Activated naive CD8-positive, alpha-beta T cell treated with anti-CD3 and anti-CD28 coated beads, Interleukin-2, amount 10 ng/mL, durations not matched to agents 7 days and 5 days (primary cell): ENCODE data around the gene TRIM39. TPM values are rescaled to one million over a fixed set of nuclear protein-coding genes. Genes with fewer than 3 reads are reported as not detected.
A peak's percentile ranks its signal among the peaks of the same experiment; 100 is the strongest.

Experiments used
- ATAC-seq: fragments of 150-1000 bp; cut with Tn5 transposase; one replicate; pipeline ENCODE4 v1.10.0; 2021; ENCODE audit warnings: low read depth, moderate library complexity
- POLR2A ChIA-PET: fragments of 350-600 bp; sonication (Branson Sonifier 250); formaldehyde crosslinking; loops from one replicate; lab custom pipeline; 2021; ENCODE audit warnings: antibody characterized with exemption; lab: Charles Lee
- DNase-seq: peaks from one replicate; pipeline ENCODE4 v3.0.0; 2021
- H3K27ac Mint-ChIP-seq: one replicate; pipeline ENCODE4 v1.8.0; 2022; ENCODE audit warnings: mild to moderate bottlenecking, mixed read lengths
- H3K27me3 Mint-ChIP-seq: one replicate; pipeline ENCODE4 v1.8.0; 2022; ENCODE audit warnings: mild to moderate bottlenecking, moderate library complexity, mixed read lengths
- H3K36me3 Mint-ChIP-seq: one replicate; pipeline ENCODE4 v1.8.0; 2021; ENCODE audit warnings: mild to moderate bottlenecking, mixed read lengths
- H3K4me1 Mint-ChIP-seq: one replicate; pipeline ENCODE4 v1.8.0; 2021; ENCODE audit warnings: mixed read lengths
- H3K4me3 Mint-ChIP-seq: one replicate; pipeline ENCODE4 v1.8.0; 2022; ENCODE audit warnings: mild to moderate bottlenecking, moderate library complexity, mixed read lengths
- H3K9me3 Mint-ChIP-seq: one replicate; pipeline ENCODE4 v1.8.0; 2021; ENCODE audit warnings: mixed read lengths
- total RNA-seq, 2 experiments: library from RNA; stranded (reverse); gene quantifications; one replicate each; pipeline ENCODE4 v1.2.3, GENCODE V29; 2021

Gene TRIM39
- total RNA-seq, 2 experiments from 2014 or later: 24.1 to 24.2 TPM

DNA sequence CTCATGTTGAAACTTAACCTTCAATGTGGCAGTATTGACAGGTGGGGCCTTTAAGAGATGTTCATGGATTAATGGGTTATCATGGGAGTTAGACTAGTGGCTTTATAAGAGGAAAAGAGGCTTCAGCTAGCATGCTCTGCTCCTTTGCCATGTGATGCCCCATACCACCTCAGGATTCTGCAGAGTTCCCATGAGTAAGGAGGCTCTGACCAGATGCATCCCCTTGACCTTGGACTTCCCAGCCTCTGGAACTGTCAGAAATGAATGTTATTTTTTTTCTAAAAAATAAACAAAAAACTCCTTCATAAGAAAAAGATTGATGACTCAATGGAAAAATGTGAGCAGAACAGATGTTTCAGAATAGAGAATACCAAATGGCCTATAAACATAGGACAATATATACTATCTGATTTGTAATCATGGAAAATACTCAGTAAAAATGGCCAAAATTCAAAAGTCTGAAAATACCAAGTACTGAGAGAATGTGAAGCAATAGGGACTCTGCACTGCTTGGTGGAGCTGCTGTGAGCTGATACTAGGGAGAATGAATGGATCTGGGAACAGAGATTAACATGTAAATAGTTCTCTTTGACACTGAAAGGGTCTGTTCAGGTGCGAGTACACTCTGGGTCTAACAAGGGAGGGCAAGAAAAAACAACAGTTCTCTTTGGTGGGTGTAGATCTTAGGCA is 7.4 kb upstream of the TRIM39 start:
- DNase-seq (no peak), ATAC-seq (no peak)
- no peak overlapping the region for H3K27ac Mint-ChIP-seq
- peaks cover 47% of the 10 kb centered on the region for H3K36me3 Mint-ChIP-seq
- no peaks in the 10 kb centered on the region for H3K9me3 Mint-ChIP-seq
- POLR2A ChIA-PET: no interaction called here
- H3K4me1 Mint-ChIP-seq: peaks cover 50% of the 10 kb centered on the region
- H3K4me3 Mint-ChIP-seq: no peak overlapping the region
- H3K27me3 Mint-ChIP-seq: no peaks in the 10 kb centered on the region

DNA sequence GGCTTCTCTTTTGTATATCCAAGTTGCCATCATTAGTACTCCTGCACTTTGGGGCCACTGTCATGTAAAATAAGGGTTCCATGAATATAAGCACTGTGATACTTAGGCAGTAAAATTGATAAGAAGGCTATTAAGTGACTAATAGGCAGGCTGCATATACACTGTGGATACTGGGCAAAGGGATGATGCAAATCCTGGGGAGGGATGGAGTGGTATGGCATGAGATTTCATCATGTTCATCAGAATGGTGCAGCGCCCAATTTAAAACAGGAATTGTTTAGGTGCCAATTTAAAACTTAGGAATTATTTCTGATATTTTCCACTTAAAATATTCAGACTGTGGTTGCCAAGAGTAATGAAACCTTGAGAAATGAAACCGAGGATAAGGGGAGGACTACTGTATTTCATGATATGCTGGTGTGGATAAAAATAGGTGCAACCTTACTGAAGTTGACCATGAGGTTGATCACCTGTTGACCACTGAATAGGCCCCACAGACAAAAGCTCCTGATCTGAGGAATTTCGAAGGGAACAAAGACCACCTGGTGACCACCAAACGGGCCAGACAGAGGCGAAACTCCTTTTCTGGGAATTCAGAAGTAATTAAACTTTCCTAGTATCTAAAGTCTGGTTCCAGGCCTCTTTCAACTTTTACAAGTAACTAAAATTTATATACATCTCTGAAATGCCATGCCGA is 4.9 kb upstream of the TRIM39 start:
- ATAC-seq (no peak), DNase-seq (no peak)
- H3K4me3 Mint-ChIP-seq: no peak overlapping the region
- H3K27ac Mint-ChIP-seq: no peak overlapping the region
- H3K27me3 Mint-ChIP-seq: no peaks in the 10 kb centered on the region
- POLR2A ChIA-PET: no interaction called here
- H3K9me3 Mint-ChIP-seq: no peaks in the 10 kb centered on the region
- peaks cover 59% of the 10 kb centered on the region for H3K4me1 Mint-ChIP-seq
- H3K36me3 Mint-ChIP-seq: peaks cover 36% of the 10 kb centered on the region

DNA sequence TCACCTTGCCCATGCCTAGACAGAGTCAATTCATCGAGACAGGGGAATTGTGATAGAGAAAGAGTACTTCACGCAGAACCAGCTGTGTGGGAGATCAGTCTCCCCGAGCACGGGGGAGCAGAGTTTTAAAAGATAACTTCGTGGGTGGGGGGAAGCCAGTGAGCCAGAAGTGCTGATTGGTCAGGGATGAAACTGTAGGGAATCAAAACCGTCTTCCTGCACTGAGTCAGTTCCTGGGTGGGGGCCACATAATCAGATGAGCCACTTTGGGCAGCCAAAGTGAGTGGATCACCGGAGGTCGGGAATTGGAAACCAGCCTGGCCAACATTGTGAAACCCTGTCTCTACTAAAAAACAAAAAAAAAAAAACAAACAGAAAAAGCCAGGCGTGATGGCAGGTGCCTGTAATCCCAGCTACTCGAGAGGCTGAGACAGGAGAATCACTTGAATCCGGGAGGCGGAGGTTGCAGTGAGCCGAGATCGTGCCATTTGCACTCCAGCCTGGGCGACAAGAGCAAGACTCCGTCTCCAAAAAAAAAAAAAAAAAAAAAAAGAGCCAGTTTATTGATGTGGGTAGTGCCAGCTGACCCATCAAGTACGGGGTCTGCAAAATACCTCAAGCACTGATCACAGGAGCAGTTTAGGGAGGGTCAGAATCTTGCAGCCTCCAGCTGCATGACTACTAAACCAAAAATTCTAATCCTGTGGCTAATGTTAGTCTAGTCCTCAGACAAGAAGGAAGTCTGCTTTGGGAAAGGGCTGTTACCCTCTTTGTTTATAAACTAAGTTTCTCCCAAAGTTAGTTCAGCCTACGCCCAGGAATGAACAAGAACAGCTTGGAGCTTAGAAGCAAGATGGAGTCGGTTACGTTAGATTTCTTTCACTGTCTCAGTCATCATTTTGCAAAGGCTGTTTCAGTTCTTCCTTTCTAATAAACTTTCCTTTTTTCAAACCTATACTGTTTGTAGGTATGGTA is 3.9 kb upstream of the TRIM39 start:
- Mint-ChIP-seq H3K9me3 (no peaks in the 10 kb centered on the region), H3K4me3 (peak overlapping the region; percentile 49), H3K36me3 (peaks cover 29% of the 10 kb centered on the region), H3K27me3 (no peaks in the 10 kb centered on the region), H3K27ac (peak overlapping the region; percentile 0), H3K4me1 (peaks cover 60% of the 10 kb centered on the region)
- POLR2A ChIA-PET: interaction anchor here (0.7 kb wide), 1 partner anchor 9 kb away, joined by 7 read pairs; no protein-coding TSS in a partner anchor
- ATAC-seq (no peak), DNase-seq (no peak)

DNA sequence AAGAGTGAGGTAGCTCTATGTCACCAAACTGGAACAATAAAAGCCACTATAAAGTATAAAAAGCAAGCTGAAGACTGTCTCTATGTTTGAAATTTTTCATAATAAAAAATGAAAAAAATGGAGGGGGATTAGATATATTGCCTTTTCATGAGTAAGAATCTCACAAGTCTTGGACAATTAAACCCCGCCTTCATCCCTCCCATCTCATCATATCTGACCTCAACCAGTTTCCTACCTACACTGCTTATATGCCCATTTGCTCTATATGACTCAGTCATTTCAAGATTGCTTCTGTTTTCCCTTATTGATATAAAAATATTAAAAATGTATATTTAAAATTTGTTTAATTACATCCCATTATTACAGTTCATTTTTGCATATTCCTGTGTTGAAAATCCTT is 2.9 kb upstream of the TRIM39 start:
- H3K9me3 Mint-ChIP-seq: no peaks in the 10 kb centered on the region
- DNase-seq (no peak), ATAC-seq (no peak)
- POLR2A ChIA-PET: no interaction called here
- H3K27ac Mint-ChIP-seq: no peak overlapping the region
- H3K27me3 Mint-ChIP-seq: no peaks in the 10 kb centered on the region
- H3K4me3 Mint-ChIP-seq: no peak overlapping the region
- H3K36me3 Mint-ChIP-seq: peaks cover 22% of the 10 kb centered on the region
- peaks cover 59% of the 10 kb centered on the region for H3K4me1 Mint-ChIP-seq

DNA sequence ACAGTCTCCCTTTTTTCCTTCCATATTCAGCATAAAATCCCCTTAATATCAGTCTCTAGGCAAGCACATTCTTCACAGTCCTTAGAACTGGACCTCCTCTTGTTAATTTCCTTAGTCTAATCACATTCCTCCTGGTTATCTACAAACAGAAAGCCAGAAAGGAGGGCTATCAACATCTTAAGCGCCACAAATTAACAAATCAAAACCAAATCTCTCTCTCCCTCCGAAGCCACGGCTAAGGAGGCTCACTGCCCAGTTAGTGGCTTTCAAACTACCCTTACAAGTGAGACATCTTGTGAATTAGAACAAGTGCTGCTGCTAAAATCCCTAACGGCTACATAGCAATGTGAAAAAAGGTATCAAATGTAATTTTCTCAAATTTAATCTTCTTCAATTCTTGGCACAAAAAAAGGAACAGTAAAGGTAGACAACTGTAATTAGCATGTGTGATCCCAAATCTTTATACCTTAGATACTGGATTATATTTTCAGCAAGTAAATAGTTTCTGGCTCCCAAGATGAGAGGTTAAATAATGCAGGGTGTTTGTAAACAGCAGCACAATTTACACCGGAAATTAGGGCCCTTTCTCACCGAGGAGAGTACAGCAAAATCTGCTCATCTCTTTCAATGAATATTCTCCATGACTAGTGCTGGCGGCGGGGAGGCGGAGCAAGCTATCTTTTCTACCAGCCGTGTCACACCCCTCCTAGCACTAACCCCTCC is 1.4 kb upstream of the TRIM39 start:
- Mint-ChIP-seq H3K4me3 (peak overlapping the region; percentile 94), H3K4me1 (peaks cover 52% of the 10 kb centered on the region), H3K36me3 (peaks cover 20% of the 10 kb centered on the region), H3K27me3 (no peaks in the 10 kb centered on the region), H3K9me3 (no peaks in the 10 kb centered on the region), H3K27ac (peak overlapping the region; percentile 97)
- DNase-seq: no peak
- POLR2A ChIA-PET: interaction anchor here (0.6 to 2.7 kb wide), 8 partner anchors 8 to 392 kb away, joined by 3 to 33 read pairs (median 6); partner anchors contain the start of genes MDC1, PPP1R11, RPP21 and TRIM26
- peak; percentile 65 for ATAC-seq

DNA sequence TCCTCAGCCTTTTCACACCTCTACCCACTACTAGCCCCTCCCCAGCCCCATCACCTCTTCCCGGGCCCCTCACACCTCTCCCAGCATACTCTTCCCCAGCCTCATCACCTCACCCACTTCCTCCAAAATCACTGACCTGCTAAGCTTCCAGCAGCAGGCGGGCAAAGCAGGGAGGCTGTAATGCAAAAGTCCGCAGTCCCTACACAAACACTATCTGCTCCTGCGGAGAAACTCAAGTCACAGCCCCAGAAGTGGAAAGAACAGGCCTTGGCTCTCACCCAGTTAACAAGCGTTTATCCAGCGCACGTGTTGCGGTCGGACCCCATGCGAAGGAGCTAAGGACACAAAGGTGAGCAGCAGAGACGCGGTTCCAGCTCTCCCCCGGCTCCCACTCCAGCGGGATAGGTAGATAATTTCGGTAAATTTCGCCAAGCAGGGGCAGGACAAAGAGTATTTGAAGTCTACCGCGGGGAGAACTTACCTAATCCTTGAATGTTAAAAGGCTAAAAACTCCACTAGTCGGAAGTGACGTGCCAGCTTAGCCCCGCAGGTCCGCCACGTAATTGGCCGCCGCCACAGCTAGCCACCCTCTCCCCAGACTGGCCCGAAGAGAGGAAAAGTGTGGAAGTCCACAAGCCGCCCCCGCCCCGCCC is 728 bp upstream of the TRIM39 start:
- ATAC-seq: peak; percentile 55

DNA sequence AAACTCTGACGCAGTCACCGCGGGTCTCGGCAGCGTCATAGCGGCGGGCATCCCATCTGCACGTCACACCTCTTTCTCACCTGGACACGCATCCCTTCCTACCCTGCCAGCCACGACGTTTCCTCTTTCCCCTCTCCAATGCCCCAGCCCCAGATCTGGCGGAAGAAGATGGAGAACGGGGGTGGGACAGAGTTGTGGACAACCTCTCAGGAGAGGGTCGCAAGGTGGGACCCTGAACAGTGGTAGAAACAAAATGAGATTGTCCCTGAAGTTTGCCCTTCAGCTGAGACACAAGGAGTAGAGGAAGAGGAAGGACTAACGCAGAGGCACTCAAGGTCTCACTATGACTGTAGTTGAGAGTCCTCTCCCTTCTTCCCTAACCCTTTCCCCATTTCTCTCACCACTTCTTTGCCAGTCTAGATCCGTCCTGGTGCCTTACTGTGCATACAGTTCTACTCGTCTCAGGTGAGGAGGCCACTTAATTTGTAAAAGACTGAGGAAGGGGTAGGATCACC is 562 bp downstream of the TRIM39 start:
- H3K9me3 Mint-ChIP-seq: no peaks in the 10 kb centered on the region
- H3K27me3 Mint-ChIP-seq: no peaks in the 10 kb centered on the region
- no peak for ATAC-seq
- peaks cover 16% of the 10 kb centered on the region for H3K36me3 Mint-ChIP-seq
- H3K27ac Mint-ChIP-seq: peak overlapping the region; percentile 98
- peaks cover 45% of the 10 kb centered on the region for H3K4me1 Mint-ChIP-seq
- DNase-seq: no peak
- POLR2A ChIA-PET: interaction anchor here (0.8 to 2.7 kb wide), 8 partner anchors 10 to 1404 kb away, joined by 3 to 33 read pairs (median 4); partner anchors contain the start of genes RPP21, TRIM26 and TRIM27
- H3K4me3 Mint-ChIP-seq: peak overlapping the region; percentile 89

More for the DNA sequence above, 728 bp upstream of the TRIM39 start:
- Mint-ChIP-seq H3K4me1 (peaks cover 50% of the 10 kb centered on the region), H3K27me3 (no peaks in the 10 kb centered on the region), H3K4me3 (peak overlapping the region; percentile 94), H3K9me3 (no peaks in the 10 kb centered on the region), H3K27ac (peak overlapping the region; percentile 97), H3K36me3 (peaks cover 20% of the 10 kb centered on the region)
- POLR2A ChIA-PET: interaction anchor here (0.5 to 2.7 kb wide), 14 partner anchors 9 to 391 kb away, joined by 3 to 33 read pairs (median 3); partner anchors contain the start of genes ABCF1, MDC1, PPP1R11 and RPP21
- peak; percentile 74 for DNase-seq

DNA sequence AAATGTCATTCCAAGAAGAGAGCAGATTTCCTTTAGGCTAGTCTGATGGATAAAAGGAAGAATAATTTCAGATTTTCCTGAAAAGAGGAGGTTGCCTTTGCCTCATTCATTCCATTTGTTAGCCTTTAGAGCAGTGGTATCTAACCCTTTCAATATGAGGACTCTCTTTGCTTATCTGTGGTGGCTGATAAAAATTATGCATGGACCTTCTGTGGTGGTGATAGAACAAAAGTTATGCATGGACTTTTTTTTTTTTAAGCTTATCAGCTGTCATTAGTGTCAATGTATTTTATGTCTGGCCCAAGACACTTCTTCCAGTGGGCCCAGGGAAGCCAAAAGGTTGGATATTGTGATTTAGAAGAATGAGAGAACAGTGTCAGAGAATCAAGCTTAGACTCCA is 1.7 kb downstream of the TRIM39 start:
- H3K9me3 Mint-ChIP-seq: no peaks in the 10 kb centered on the region
- no peak overlapping the region for H3K4me3 Mint-ChIP-seq
- H3K27me3 Mint-ChIP-seq: no peaks in the 10 kb centered on the region
- peaks cover 12% of the 10 kb centered on the region for H3K36me3 Mint-ChIP-seq
- no peak for DNase-seq
- POLR2A ChIA-PET: no interaction called here
- H3K27ac Mint-ChIP-seq: no peak overlapping the region
- ATAC-seq: no peak
- peaks cover 40% of the 10 kb centered on the region for H3K4me1 Mint-ChIP-seq

DNA sequence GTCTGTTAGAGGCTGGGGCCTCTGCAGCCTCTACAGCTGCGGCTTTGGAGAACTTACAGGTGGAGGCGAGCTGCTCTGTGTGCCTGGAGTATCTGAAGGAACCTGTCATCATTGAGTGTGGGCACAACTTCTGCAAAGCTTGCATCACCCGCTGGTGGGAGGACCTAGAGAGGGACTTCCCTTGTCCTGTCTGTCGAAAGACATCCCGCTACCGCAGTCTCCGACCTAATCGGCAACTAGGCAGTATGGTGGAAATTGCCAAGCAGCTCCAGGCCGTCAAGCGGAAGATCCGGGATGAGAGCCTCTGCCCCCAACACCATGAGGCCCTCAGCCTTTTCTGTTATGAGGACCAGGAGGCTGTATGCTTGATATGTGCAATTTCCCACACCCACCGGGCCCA is 2.6 kb downstream of the TRIM39 start:
- Mint-ChIP-seq H3K27ac (no peak overlapping the region), H3K4me1 (peaks cover 36% of the 10 kb centered on the region), H3K4me3 (no peak overlapping the region), H3K9me3 (no peaks in the 10 kb centered on the region), H3K36me3 (peaks cover 12% of the 10 kb centered on the region), H3K27me3 (no peaks in the 10 kb centered on the region)
- no peak for DNase-seq
- POLR2A ChIA-PET: no interaction called here
- ATAC-seq: no peak

DNA sequence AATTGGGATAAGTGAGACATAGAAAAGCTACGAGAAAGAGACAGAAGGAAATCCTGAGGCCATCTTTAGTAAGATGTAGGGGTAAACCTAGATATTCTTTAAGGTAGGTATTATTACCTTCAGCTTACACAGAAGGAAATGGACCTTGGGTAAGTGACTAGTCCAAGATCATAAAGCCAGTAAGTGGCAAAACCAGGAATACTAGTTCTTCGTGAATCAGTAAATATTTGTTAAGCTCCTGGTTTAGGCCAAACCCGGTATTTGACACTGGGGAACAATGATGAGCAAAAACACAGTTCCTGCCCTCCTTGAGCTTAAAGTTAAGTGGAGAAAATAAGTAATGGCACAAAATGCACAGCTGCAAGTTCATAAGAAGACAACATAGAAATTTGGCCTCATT is 5.3 kb downstream of the TRIM39 start:
- DNase-seq (no peak), ATAC-seq (no peak)
- peaks cover 20% of the 10 kb centered on the region for H3K4me1 Mint-ChIP-seq
- peaks cover 26% of the 10 kb centered on the region for H3K36me3 Mint-ChIP-seq
- no peak overlapping the region for H3K4me3 Mint-ChIP-seq
- no peaks in the 10 kb centered on the region for H3K9me3 Mint-ChIP-seq
- no peak overlapping the region for H3K27ac Mint-ChIP-seq
- no peaks in the 10 kb centered on the region for H3K27me3 Mint-ChIP-seq
- POLR2A ChIA-PET: interaction anchor here (0.6 kb wide), 1 partner anchor 9 kb away, joined by 7 read pairs; no protein-coding TSS in a partner anchor

DNA sequence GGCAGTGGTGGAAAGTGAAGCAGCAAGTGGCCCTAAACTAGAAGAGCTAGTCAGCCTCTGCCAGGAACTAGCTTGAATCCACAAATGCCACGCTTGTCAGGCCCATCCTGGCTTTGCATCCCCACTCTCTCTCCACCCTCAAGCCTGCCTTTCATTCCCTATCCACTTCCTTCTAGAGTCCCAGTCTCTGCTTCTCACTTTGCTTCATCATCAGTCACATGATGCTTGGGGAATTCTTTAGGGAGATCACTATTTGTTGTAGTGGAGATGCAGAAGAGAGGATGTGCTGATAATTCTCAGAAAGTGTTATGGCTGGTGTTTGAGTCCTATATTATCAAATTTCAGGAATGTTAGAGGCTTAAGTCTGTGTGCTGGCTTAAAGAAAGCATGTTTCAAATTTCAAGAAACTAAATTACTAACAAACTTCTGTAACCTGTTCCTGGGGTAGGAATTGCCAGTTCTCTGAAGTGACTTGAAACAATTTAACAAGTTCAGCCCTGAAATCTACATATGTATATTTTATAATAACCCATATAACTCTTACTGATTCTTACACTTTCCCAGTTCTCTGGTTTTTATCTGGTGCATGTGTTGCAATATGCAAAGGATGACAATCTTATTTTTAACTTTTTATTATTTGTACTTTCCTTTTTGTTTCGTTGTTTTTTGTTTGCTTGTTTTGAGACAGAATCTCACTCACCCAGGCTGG is 7.5 kb downstream of the TRIM39 start:
- POLR2A ChIA-PET: no interaction called here

More for the DNA sequence above, 7.5 kb downstream of the TRIM39 start:
- H3K27ac Mint-ChIP-seq: no peak overlapping the region
- DNase-seq: no peak
- H3K36me3 Mint-ChIP-seq: peaks cover 25% of the 10 kb centered on the region
- H3K4me3 Mint-ChIP-seq: no peak overlapping the region
- no peaks in the 10 kb centered on the region for H3K27me3 Mint-ChIP-seq
- ATAC-seq: no peak
- no peaks in the 10 kb centered on the region for H3K9me3 Mint-ChIP-seq
- H3K4me1 Mint-ChIP-seq: peaks cover 4% of the 10 kb centered on the region
